Gastrocnemius medialis (tissue), 4 donors: ENCODE results near the gene SLC35F5.

ENCODE experiments used
- POLR2A ChIP-seq, 2 donors: fragments of 450-650 bp; IDR thresholded peaks; one replicate each; pipeline ENCODE4 v1.6.1; 2017; ENCODE audit warnings: antibody characterized with exemption in 2 of 2, mild to moderate bottlenecking in 2 of 2, moderate library complexity in 2 of 2
- TF ChIP-seq, protein P1 (sequence below), 5 experiments: fragments of 450-650 bp in 3 of 5; fragments of 200-600 bp in 2 of 5; sonication (generic) in 2 of 5; IDR thresholded peaks in 4 of 5; conservative IDR thresholded peaks in 1 of 5; 1 replicate in 4 of 5; 2 replicates in 1 of 5; pipeline ENCODE4 v1.5.1; 2016 to 2019; ENCODE audit warnings: antibody characterized with exemption in 5 of 5, mild to moderate bottlenecking in 3 of 5, moderate library complexity in 3 of 5

DNA sequence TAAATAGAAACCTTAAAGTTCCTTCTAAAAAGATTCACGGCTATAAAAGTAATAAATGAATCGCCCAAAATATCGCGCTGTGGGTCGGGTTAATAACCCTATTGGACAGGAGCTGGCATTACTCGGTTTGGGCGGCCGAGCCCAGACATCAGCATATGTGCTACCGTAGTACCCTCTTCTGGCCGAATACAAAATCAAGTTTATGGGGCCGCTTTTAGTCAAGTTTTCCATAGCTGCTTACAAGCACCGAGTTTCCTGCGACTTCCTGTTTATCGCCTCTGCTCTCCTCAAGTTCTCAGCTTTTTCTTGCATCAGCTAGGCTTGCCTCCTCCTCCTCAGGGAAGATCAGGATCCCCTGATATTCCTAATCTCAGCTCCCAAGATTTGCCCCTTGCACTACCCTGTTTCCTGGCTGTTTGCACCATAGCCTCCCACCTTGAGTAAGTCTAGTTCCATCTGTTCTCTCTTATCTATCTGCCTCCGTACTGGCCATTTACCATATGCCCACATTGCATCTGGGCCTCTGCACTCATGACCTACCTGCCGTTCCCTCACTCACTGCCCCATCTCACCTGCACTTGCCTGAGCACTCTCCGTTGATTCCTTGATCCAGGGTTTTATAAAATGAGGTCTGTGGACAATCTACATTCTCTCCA, 56.1 kb downstream of the SLC35F5 start:
- TF ChIP-seq, protein P1, sequence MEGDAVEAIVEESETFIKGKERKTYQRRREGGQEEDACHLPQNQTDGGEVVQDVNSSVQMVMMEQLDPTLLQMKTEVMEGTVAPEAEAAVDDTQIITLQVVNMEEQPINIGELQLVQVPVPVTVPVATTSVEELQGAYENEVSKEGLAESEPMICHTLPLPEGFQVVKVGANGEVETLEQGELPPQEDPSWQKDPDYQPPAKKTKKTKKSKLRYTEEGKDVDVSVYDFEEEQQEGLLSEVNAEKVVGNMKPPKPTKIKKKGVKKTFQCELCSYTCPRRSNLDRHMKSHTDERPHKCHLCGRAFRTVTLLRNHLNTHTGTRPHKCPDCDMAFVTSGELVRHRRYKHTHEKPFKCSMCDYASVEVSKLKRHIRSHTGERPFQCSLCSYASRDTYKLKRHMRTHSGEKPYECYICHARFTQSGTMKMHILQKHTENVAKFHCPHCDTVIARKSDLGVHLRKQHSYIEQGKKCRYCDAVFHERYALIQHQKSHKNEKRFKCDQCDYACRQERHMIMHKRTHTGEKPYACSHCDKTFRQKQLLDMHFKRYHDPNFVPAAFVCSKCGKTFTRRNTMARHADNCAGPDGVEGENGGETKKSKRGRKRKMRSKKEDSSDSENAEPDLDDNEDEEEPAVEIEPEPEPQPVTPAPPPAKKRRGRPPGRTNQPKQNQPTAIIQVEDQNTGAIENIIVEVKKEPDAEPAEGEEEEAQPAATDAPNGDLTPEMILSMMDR (IDR thresholded peaks at IDR 0.05 in 4 of 5, conservative IDR thresholded peaks at IDR 0.05 in 1 of 5): peak in 2 of 5 experiments; percentile 8 to 22
- TF ChIP-seq POLR2A (IDR thresholded peaks at IDR 0.05): no peak
